Right cardiac atrium (tissue), 5 donors: ENCODE results near the gene MRPS16. TPM values are rescaled to one million over a fixed set of nuclear protein-coding genes. Genes with fewer than 3 reads are reported as not detected.

Experiments
- ATAC-seq, 2 donors: fragments of 200-7000 bp; cut with Tn5 transposase; one replicate each; pipeline versions ENCODE4 v1.8.0 to v1.9.1; 2020; ENCODE audit warnings: moderate library complexity in 2 of 2, mild to moderate bottlenecking in 1 of 2
- DNase-seq, 3 donors: peaks; one replicate each; pipeline ENCODE4 v3.0.0-alpha.2; 2020
- H3K27ac ChIP-seq: one replicate; pipeline ENCODE4 v1.5.1; 2013; ENCODE audit warnings: mild to moderate bottlenecking, low read length, control low read depth, moderate library complexity
- H3K27me3 ChIP-seq: one replicate; pipeline ENCODE4 v1.6.1; 2013; ENCODE audit not compliant: control insufficient read depth, insufficient read depth
- H3K4me1 ChIP-seq: one replicate; pipeline ENCODE4 v1.6.1; 2013; ENCODE audit warnings: low read length; ENCODE audit not compliant: control insufficient read depth, insufficient read depth
- H3K4me3 ChIP-seq: one replicate; pipeline ENCODE4 v1.5.1; 2013; ENCODE audit warnings: low read length, control low read depth
- H3K9me3 ChIP-seq: one replicate; pipeline ENCODE4 v1.6.1; 2013; ENCODE audit warnings: low read length; ENCODE audit not compliant: control insufficient read depth
- WGBS: extraction: QIAGEN DNeasy Blood & Tissue Kit; methylation state at CpG from one replicate; pipeline ENCODE4 v1.1.7; 2013; 5-methylcytosine and 5-hydroxymethylcytosine counted together
- intact Hi-C, 4 donors: fragments of 100-400 bp; cut with DNase I; formaldehyde crosslinking; loops; one replicate each; pipeline versions ENCODE4 v1.11.0 to v1.14.0; 2022 to 2023
- polyA plus RNA-seq: library from polyadenylated mRNA; stranded (reverse); fragments of 200-250 nt; gene quantifications from one replicate; pipeline ENCODE4 v1.2.3, GENCODE V29; 2013
- total RNA-seq, 4 donors: library from RNA; stranded (reverse); fragmentation: NEBNext Ultra II Directional; extraction: Animal tissue kit (Norgen Biotek cat#: 25700); gene quantifications; one replicate each; pipeline ENCODE4 v1.2.1, GENCODE V29; 2021
- donor health status: healthy with polysubstance abuse.
- donor health status: DM: no; HTN: yes; CAD: no.
- donor health status: DM: no; HTN: no; CAD: no.
- donor health status: DM: no; HTN: yes; CAD: no; lungs with severe emphysema.
- donor health status: DM: yes; HTN: yes; CAD: no.

MRPS16 gene
- total and polyA plus RNA-seq, 5 donors, result 66.9 to 85.1 (median 80.0) TPM

DNA sequence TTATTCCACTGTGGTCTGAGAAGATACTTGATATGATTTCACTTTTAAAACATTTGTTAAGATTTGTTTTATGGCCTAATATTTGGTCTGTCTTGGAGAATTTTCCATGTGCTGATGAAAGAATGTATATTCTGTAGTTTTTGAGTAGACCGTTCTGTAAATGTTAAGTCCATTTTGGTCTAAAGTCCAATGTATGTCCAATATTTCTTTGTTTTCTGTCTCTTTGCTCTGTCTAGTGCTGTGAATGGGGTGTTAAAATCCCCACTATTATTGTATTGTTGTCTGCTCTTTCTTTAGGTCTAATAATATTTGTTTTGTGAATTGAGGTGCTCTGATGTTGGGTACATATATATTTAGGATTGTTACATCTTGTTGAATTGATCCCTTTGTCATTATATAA lies 36.7 kb downstream of the MRPS16 start:
- Histone ChIP-seq H3K4me1 (no peaks in the 10 kb centered on the region), H3K4me3 (no peak overlapping the region), H3K9me3 (no peaks in the 10 kb centered on the region), H3K27ac (no peak overlapping the region), H3K27me3 (no peaks in the 10 kb centered on the region)
- intact Hi-C loops, result no loop called here
- ATAC-seq (no peak), DNase-seq (no peak)
- 94% methylated on average over 1 of the region's 1 CpG for WGBS

DNA sequence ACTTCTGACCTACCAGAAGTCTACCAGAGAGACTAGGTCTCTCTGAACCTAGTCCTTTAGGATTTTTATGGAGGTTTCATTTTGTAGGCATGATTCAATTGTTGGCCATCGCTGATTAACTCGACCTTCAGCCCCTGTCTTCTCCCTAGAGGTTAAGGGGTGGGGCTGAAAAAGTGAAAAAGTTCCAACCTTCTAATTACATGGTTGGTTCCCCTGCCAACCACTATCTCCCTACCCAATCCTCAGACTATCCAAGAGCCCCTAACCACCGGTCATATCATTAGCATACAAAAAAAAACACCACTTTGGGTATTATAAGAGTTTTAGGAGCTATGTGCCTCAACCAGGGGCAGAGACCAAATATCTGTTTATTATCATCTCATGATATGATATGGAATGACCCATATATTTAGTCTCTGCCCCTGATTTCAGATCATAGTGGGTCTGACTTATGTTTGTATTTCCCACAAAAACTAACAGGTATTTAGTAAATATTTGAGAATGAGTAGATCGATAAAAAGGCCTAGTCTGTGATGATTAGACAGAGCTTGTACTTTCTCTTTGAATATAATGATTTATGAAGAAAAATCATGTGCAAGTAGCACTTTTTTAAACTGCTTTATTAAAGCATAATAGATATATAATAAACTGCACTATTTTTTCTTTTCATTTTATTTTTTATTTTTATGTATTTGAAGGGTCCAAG lies 41.2 kb downstream of the MRPS16 start:
- H3K4me3 ChIP-seq, result no peak overlapping the region
- WGBS, result 81% methylated on average over 4 of the region's 4 CpGs

DNA sequence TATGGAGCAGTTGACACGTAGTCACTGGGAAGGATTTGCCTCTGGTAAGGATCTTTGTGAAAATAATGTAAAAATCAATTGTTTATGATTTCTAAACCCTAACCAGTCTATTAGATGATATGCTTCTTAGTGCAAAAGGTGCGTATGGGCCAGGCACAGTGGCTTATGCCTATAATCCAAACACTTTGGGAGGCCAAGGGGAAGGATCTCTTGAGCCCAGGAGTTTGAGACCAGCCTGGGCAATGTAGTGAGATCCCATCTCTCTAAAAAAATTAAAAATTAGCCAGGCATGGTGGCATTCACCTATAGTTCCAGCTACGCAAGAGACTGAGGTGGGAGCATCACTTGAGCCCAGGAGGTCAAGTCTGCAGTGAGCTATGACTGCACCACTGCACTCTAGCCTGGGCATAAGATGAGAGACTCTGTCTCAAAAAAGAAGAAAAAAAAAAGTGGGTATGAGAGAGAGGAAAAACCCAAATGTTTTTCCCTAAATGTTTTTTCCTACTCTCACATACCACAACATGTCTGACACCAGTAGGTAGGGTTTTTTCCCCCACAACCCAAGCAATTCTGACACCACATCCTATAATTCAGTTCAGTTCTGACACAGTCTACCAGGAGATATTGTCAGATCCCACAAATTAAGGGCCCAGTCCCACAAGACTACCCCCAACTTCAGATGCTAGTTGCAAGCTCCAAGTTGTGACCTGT lies 41.9 kb downstream of the MRPS16 start:
- Histone ChIP-seq H3K27me3 (no peaks in the 10 kb centered on the region), H3K4me3 (no peak overlapping the region), H3K4me1 (no peaks in the 10 kb centered on the region), H3K27ac (no peak overlapping the region), H3K9me3 (no peaks in the 10 kb centered on the region)
- ATAC-seq (no peak), DNase-seq (no peak)
- intact Hi-C loops, result no loop called here
- WGBS, result 95% methylated on average over 3 of the region's 3 CpGs

More for the DNA sequence above, 41.2 kb downstream of the MRPS16 start:
- no peaks in the 10 kb centered on the region for H3K27me3 ChIP-seq
- intact Hi-C loops, result no loop called here
- ATAC-seq (no peak), DNase-seq (no peak)
- no peaks in the 10 kb centered on the region for H3K4me1 ChIP-seq
- no peak overlapping the region for H3K27ac ChIP-seq
- no peaks in the 10 kb centered on the region for H3K9me3 ChIP-seq

DNA sequence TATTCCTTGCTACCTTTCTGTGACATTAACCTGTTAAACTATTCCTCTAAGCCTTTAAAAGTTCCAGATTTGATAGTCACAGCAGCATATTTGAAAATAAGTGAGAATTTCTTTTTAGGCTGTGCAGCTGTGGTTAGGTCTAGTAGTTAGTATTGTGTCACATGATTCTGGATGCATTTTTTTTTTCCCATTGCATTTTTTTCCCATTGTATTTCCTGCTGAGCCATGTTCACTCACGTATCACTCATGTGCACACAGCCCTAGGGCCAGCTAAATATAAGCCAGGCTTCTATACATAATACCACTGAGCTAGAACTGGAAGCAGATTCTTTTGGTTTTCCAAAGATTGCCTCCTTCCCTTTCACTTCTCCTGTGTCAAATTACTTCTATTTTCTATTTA lies 42.7 kb downstream of the MRPS16 start:
- Histone ChIP-seq H3K27ac (no peak overlapping the region), H3K4me3 (no peak overlapping the region), H3K27me3 (no peaks in the 10 kb centered on the region), H3K4me1 (no peaks in the 10 kb centered on the region), H3K9me3 (no peaks in the 10 kb centered on the region)
- intact Hi-C loops, result no loop called here
- no peak for DNase-seq
- WGBS, result 65% methylated on average over 1 of the region's 1 CpG
- ATAC-seq, result no peak

DNA sequence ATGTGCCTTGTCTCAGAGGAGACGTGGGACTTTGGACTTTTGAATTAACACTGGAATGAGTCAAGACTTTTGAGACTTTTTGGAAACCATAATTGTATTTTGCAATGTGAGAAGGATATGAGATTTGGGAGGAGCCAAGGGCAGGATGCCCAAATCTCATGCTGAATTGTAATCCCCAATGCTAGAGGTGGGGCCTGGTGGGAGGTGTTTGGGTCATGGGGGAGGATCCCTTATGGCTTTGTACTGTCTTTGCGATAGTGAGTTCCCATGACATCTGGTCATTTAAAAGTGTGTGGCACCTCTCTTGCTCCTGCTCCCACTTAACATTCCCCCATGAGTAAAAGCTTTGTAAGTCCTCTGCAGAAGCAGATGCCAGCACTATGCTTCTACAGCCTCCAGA lies 44.6 kb downstream of the MRPS16 start:
- peak; percentile 64 to 84 (median 71) for DNase-seq
- no peaks in the 10 kb centered on the region for H3K4me1 ChIP-seq
- WGBS, result 57% methylated on average over 2 of the region's 2 CpGs
- H3K9me3 ChIP-seq, result no peaks in the 10 kb centered on the region
- no peak overlapping the region for H3K4me3 ChIP-seq
- intact Hi-C loops, result no loop called here
- no peak overlapping the region for H3K27ac ChIP-seq
- H3K27me3 ChIP-seq, result no peaks in the 10 kb centered on the region
- ATAC-seq, result peak; percentile 62 to 73

DNA sequence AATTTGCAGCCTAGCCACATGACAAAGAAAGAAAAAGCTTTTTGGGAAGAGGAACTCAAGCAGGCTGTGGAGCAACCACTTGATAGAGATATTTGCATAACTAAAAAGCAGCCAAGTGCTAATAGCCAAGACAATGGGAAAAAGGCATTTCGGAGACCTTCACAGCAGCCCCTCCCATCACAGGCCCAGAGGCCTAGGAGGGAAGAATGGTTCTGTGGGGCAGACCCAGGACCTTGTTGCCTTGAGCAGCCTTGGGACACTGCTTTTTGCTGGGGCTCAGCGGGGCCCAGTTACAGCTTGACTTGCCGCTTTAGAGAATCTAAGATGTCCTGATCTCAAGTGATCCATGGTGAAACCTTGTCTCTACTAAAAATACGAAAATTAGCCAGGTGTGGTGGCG lies 46.1 kb downstream of the MRPS16 start:
- H3K27ac ChIP-seq, result no peak overlapping the region
- H3K4me3 ChIP-seq, result no peak overlapping the region
- ATAC-seq (no peak), DNase-seq (no peak)
- no peaks in the 10 kb centered on the region for H3K4me1 ChIP-seq
- intact Hi-C loops, result no loop called here
- 99% methylated on average over 5 of the region's 5 CpGs for WGBS
- H3K9me3 ChIP-seq, result no peaks in the 10 kb centered on the region
- H3K27me3 ChIP-seq, result no peaks in the 10 kb centered on the region

DNA sequence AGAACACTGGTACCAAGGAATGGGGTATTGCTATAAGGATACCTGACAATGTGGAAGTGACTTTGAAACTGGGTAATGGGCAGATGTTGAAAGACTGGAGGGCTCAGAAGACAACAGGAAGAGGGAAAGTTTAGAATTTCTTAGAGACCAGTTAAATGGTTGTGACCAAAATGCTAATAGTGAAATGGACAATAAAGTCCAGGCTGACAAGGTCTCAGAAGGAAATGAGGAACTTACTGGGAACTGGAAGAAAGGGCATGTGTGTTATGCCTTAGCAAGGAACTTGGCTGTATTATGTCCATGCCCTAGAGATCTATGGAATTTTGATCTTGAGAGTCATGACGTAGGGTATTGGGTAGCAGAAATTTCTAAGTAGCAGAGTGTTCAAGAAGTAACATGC lies 46.6 kb downstream of the MRPS16 start:
- no peak for ATAC-seq

DNA sequence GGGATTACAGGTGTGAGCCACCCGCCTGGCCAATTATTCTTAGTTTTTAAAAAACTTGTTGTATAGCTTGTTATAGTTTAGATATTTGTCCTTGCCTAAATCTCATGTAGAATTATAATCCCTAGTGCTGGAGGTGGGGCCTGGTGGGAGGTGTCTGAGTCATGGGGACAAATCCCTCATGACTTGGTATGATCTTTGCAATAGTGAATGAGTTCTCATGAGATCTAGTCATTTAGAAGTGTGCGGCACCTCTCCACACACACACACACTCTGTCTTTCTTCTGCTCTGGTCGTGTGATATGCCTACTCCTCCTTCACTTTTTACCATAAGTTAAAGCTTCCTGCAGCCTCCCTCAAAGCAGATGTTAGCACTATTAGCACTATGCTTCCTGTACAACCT lies 47.4 kb downstream of the MRPS16 start:
- WGBS, result 93% methylated on average over 3 of the region's 3 CpGs
- intact Hi-C loops, result no loop called here
- DNase-seq, result no peak
- no peak for ATAC-seq
- Histone ChIP-seq H3K27ac (no peak overlapping the region), H3K4me3 (no peak overlapping the region), H3K4me1 (no peaks in the 10 kb centered on the region), H3K9me3 (no peaks in the 10 kb centered on the region), H3K27me3 (no peaks in the 10 kb centered on the region)

More for the DNA sequence above, 46.6 kb downstream of the MRPS16 start:
- Histone ChIP-seq H3K4me3 (no peak overlapping the region), H3K4me1 (no peaks in the 10 kb centered on the region), H3K9me3 (no peaks in the 10 kb centered on the region), H3K27me3 (no peaks in the 10 kb centered on the region), H3K27ac (no peak overlapping the region)
- DNase-seq, result no peak
- intact Hi-C loops, result no loop called here
- 92% methylated on average over 1 of the region's 1 CpG for WGBS

Other genes with a start within 250 kb of the MRPS16 start
- 10 to 100 TPM; 37.4 to 55.8 (median 43.9) TPM for gene P4HA1, start 155.8 kb downstream of the MRPS16 start, total RNA-seq
- gene P4HA1, start 155.8 kb downstream of the MRPS16 start, polyA plus RNA-seq, result 21.8 TPM
- gene NUDT13, start 142.2 kb downstream of the MRPS16 start, total RNA-seq, result 1 to 10 TPM; 1.9 to 4.1 (median 2.8) TPM
- gene NUDT13, start 142.2 kb downstream of the MRPS16 start, polyA plus RNA-seq, result 2.7 TPM
- 10 to 100 TPM; 16.2 to 19.3 (median 17.9) TPM for gene ECD, start 84.6 kb downstream of the MRPS16 start, total RNA-seq
- gene ECD, start 84.6 kb downstream of the MRPS16 start, polyA plus RNA-seq, result 10.8 TPM
- 10 to 100 TPM; 11.6 to 17.5 (median 15.1) TPM for gene FAM149B1, start 84.5 kb downstream of the MRPS16 start, total RNA-seq
- gene FAM149B1, start 84.5 kb downstream of the MRPS16 start, polyA plus RNA-seq, result 16.2 TPM
- gene DNAJC9, start 5.4 kb downstream of the MRPS16 start, total RNA-seq, result 10 to 100 TPM in 2 of 4 donors, 1 to 10 TPM in 2; 7.9 to 10.6 (median 10.2) TPM
- gene DNAJC9, start 5.4 kb downstream of the MRPS16 start, polyA plus RNA-seq, result 6.5 TPM
- gene CFAP70, start 106.2 kb upstream of the MRPS16 start, total RNA-seq, result 1 to 10 TPM; 1.6 to 2.3 (median 1.9) TPM
- gene CFAP70, start 106.2 kb upstream of the MRPS16 start, polyA plus RNA-seq, result 1.2 TPM
- gene ANXA7, start 161.4 kb upstream of the MRPS16 start, total RNA-seq, result 100 to 1,000 TPM in 3 of 4 donors, 10 to 100 TPM in 1; 98.4 to 122 (median 113) TPM
- gene ANXA7, start 161.4 kb upstream of the MRPS16 start, polyA plus RNA-seq, result 78.6 TPM
- gene MSS51, start 180.9 kb upstream of the MRPS16 start, total RNA-seq, result 1 to 10 TPM; 1.1 to 2.1 (median 1.4) TPM
- 1.4 TPM for gene MSS51, start 180.9 kb upstream of the MRPS16 start, polyA plus RNA-seq
- gene PPP3CB, start 243.4 kb upstream of the MRPS16 start, total RNA-seq, result 10 to 100 TPM; 50.3 to 61.3 (median 57.1) TPM
- 34.5 TPM for gene PPP3CB, start 243.4 kb upstream of the MRPS16 start, polyA plus RNA-seq